Astrocyte (in vitro differentiated cells and primary cell): Measurements from ENCODE around the gene LCN2.

ENCODE experiments used
- EZH2 ChIP-seq: IDR thresholded peaks from 2 replicates; pipeline ENCODE4 v1.6.1; 2012; ENCODE audit warnings: mild to moderate bottlenecking, low read length, inconsistent platforms; ENCODE audit not compliant: insufficient read depth
- TF ChIP-seq, protein P1 (sequence below): IDR thresholded peaks from 2 replicates; pipeline ENCODE4 v1.5.1; 2011; ENCODE audit warnings: low read depth, mild to moderate bottlenecking, inconsistent platforms, low read length, moderate library complexity; ENCODE audit not compliant: insufficient read depth

DNA sequence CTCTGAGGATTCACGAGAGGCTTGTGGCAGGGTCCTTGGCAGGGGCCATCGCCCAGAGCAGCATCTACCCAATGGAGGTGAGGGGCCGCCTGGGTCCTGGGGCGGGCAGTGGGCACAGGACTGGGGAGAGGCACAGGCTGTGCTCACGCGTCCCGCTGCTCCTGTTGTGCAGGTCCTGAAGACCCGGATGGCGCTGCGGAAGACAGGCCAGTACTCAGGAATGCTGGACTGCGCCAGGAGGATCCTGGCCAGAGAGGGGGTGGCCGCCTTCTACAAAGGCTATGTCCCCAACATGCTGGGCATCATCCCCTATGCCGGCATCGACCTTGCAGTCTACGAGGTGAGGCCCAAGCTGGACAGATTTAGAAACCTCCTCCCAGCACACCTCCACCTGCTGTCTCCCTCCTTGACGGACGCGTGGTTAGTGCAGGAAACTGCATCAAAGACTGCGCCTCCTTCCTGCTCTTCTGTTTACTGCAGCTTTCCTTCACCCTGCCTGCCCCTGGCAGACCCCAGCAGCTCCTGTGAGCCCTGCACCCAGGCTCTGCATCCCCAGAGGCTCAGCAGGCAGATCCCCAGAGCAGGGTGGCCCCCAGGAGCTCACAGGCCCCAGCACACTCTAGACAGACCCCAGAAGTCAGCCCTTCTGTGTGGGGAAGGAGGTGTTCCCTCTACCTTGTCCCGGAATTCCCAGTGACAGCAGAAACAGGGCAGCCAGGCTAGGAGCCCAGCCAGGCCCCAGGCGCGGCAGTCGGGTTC is 42.9 kb upstream of the LCN2 start:
- TF ChIP-seq, protein P1, sequence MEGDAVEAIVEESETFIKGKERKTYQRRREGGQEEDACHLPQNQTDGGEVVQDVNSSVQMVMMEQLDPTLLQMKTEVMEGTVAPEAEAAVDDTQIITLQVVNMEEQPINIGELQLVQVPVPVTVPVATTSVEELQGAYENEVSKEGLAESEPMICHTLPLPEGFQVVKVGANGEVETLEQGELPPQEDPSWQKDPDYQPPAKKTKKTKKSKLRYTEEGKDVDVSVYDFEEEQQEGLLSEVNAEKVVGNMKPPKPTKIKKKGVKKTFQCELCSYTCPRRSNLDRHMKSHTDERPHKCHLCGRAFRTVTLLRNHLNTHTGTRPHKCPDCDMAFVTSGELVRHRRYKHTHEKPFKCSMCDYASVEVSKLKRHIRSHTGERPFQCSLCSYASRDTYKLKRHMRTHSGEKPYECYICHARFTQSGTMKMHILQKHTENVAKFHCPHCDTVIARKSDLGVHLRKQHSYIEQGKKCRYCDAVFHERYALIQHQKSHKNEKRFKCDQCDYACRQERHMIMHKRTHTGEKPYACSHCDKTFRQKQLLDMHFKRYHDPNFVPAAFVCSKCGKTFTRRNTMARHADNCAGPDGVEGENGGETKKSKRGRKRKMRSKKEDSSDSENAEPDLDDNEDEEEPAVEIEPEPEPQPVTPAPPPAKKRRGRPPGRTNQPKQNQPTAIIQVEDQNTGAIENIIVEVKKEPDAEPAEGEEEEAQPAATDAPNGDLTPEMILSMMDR, result no peak
- no peak for TF ChIP-seq EZH2
